Measurements from ENCODE around the gene VMAC.

DNA sequence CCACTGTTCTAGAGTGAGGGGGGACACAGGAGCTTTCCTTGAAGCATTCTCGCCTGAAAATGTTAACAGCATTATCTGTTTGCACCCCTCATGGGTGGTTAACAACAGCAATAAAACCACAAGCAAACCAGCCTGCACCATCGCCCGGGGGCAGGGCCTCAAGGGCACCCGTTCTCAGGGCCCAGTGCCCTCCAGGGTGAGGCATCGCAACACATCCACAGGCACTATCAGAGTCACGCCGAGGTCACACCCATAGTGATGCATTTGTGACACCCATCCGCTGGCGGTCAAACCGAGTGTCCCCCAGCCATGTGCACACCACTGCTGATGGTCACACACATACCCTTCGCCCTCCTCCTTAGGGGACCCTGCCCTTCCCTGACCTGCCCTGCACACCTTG lies 38.9 kb upstream of the VMAC start:
- TF ChIP-seq, protein P1, sequence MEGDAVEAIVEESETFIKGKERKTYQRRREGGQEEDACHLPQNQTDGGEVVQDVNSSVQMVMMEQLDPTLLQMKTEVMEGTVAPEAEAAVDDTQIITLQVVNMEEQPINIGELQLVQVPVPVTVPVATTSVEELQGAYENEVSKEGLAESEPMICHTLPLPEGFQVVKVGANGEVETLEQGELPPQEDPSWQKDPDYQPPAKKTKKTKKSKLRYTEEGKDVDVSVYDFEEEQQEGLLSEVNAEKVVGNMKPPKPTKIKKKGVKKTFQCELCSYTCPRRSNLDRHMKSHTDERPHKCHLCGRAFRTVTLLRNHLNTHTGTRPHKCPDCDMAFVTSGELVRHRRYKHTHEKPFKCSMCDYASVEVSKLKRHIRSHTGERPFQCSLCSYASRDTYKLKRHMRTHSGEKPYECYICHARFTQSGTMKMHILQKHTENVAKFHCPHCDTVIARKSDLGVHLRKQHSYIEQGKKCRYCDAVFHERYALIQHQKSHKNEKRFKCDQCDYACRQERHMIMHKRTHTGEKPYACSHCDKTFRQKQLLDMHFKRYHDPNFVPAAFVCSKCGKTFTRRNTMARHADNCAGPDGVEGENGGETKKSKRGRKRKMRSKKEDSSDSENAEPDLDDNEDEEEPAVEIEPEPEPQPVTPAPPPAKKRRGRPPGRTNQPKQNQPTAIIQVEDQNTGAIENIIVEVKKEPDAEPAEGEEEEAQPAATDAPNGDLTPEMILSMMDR (IDR thresholded peaks at IDR 0.05): no peak
- TF ChIP-seq POLR2AphosphoS5 (IDR thresholded peaks at IDR 0.05): no peak

Data from stomach (tissue), 4 donors.